A673 (cell line): ENCODE data around the gene RNPEPL1. TPM values are rescaled to one million over a fixed set of nuclear protein-coding genes. Genes with fewer than 3 reads are reported as not detected.

ENCODE experiments used
- Bru-seq: library from RNA; stranded (reverse); fragments of 400-500 nt; gene quantifications from one replicate; lab custom pipeline; 2021; lab: Mats Ljungman, UMichigan
- BruChase-seq, 2 experiments: library from RNA; stranded (reverse); fragments of 400-500 nt; gene quantifications; one replicate each; lab custom pipeline; 2021; lab: Mats Ljungman, UMichigan
- BruUV-seq: library from RNA; stranded (reverse); fragments of 400-500 nt; replicated peaks from 2 replicates; lab custom pipeline; 2021; lab: Mats Ljungman, UMichigan
- CTCF ChIA-PET: fragments of 300-600 bp; sonication (Branson Sonifier 250); formaldehyde crosslinking; loops from one replicate; lab custom pipeline; 2022; ENCODE audit warnings: antibody characterized with exemption; lab: Charles Lee
- POLR2A ChIA-PET: fragments of 300-600 bp; sonication (Branson Sonifier 250); formaldehyde crosslinking; loops from one replicate; lab custom pipeline; 2022; ENCODE audit warnings: antibody characterized with exemption; ENCODE audit not compliant: low non-redundant PET; lab: Charles Lee
- DNase-seq: peaks from one replicate; pipeline ENCODE4 v3.0.0-alpha.2; 2015; ENCODE audit warnings: low spot score
- H3K27ac ChIP-seq: fragments of 200-600 bp; sonication (generic); 2 replicates; pipeline ENCODE4 v1.5.1; 2016; ENCODE audit warnings: mixed run types, low read depth, mild to moderate bottlenecking, mixed read lengths, antibody characterized with exemption, low read length; ENCODE audit not compliant: poor library complexity, severe bottlenecking
- H3K27me3 ChIP-seq: fragments of 200-600 bp; sonication (generic); replicated peaks from 2 replicates; pipeline ENCODE4 v1.6.1; 2017; ENCODE audit warnings: mixed run types, low read depth, mild to moderate bottlenecking, mixed read lengths, antibody characterized with exemption, low read length; ENCODE audit not compliant: insufficient read depth, poor library complexity
- H3K36me3 ChIP-seq: fragments of 200-600 bp; sonication (generic); 2 replicates; pipeline ENCODE4 v1.6.1; 2016; ENCODE audit warnings: mixed run types, mild to moderate bottlenecking, mixed read lengths, antibody characterized with exemption, low read length; ENCODE audit not compliant: insufficient read depth, poor library complexity, severe bottlenecking
- H3K4me1 ChIP-seq: fragments of 200-600 bp; sonication (generic); 2 replicates; pipeline ENCODE4 v1.6.1; 2017; ENCODE audit warnings: mixed run types, mild to moderate bottlenecking, mixed read lengths, antibody characterized with exemption, low read length; ENCODE audit not compliant: insufficient read depth, poor library complexity, severe bottlenecking
- H3K4me3 ChIP-seq: fragments of 200-600 bp; sonication (generic); 2 replicates; pipeline ENCODE4 v1.5.1; 2016; ENCODE audit warnings: low read depth, mixed run types, mild to moderate bottlenecking, mixed read lengths, low read length; ENCODE audit not compliant: poor library complexity, severe bottlenecking
- H3K9me3 ChIP-seq: fragments of 200-600 bp; sonication (generic); 2 replicates; pipeline ENCODE4 v1.6.1; 2016; ENCODE audit warnings: mixed run types, low read depth, mild to moderate bottlenecking, mixed read lengths, antibody characterized with exemption, low read length; ENCODE audit not compliant: poor library complexity, severe bottlenecking
- EZH2 ChIP-seq: fragments of 200-600 bp; sonication (generic); IDR thresholded peaks from 2 replicates; pipeline ENCODE4 v1.6.1; 2017; ENCODE audit warnings: borderline replicate concordance, low read depth, mild to moderate bottlenecking, mixed read lengths, antibody characterized with exemption, low read length; ENCODE audit not compliant: poor library complexity, severe bottlenecking
- intact Hi-C: fragments of 100-400 bp; cut with micrococcal nuclease; formaldehyde crosslinking; loops from one replicate; pipeline ENCODE4 v1.10.0; 2022; ENCODE audit not compliant: unreplicated experiment
- long read RNA-seq: library from polyadenylated mRNA; stranded (forward); transcript quantifications from one replicate; pipeline ENCODE4 v2.0.0, GENCODE V29; 2022
- total RNA-seq: library from RNA; stranded (reverse); gene quantifications from 2 replicates; pipeline ENCODE4 v1.2.3, GENCODE V29; 2021
- TF ChIP-seq, protein P1 (sequence below): fragments of 300-800, 200-600 bp; sonication (generic); conservative IDR thresholded peaks from 2 replicates; pipeline ENCODE4 v1.5.1; 2017; ENCODE audit warnings: low read depth, mild to moderate bottlenecking, antibody characterized with exemption, low read length, moderate library complexity, mixed read lengths

Gene RNPEPL1, protein sequence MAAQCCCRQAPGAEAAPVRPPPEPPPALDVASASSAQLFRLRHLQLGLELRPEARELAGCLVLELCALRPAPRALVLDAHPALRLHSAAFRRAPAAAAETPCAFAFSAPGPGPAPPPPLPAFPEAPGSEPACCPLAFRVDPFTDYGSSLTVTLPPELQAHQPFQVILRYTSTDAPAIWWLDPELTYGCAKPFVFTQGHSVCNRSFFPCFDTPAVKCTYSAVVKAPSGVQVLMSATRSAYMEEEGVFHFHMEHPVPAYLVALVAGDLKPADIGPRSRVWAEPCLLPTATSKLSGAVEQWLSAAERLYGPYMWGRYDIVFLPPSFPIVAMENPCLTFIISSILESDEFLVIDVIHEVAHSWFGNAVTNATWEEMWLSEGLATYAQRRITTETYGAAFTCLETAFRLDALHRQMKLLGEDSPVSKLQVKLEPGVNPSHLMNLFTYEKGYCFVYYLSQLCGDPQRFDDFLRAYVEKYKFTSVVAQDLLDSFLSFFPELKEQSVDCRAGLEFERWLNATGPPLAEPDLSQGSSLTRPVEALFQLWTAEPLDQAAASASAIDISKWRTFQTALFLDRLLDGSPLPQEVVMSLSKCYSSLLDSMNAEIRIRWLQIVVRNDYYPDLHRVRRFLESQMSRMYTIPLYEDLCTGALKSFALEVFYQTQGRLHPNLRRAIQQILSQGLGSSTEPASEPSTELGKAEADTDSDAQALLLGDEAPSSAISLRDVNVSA
- total RNA-seq (26.5 and 29.4 TPM in 2 replicates), Bru-seq, nascent RNA (percentile 40 among the genes with signal in this experiment), BruChase-seq, experiment 1, labeled RNA remaining after a 2-hour chase (percentile 46 among the genes with signal in this experiment), BruChase-seq, experiment 2, labeled RNA remaining after a 6-hour chase (percentile 53 among the genes with signal in this experiment)
- long read RNA-seq, full-length matches to known transcripts: 27 of 49 reads
- long read RNA-seq, partial matches to known transcripts: 7 of 49 reads
- long read RNA-seq, other reads (novel, unspliced or antisense): 15 of 49 reads

DNA sequence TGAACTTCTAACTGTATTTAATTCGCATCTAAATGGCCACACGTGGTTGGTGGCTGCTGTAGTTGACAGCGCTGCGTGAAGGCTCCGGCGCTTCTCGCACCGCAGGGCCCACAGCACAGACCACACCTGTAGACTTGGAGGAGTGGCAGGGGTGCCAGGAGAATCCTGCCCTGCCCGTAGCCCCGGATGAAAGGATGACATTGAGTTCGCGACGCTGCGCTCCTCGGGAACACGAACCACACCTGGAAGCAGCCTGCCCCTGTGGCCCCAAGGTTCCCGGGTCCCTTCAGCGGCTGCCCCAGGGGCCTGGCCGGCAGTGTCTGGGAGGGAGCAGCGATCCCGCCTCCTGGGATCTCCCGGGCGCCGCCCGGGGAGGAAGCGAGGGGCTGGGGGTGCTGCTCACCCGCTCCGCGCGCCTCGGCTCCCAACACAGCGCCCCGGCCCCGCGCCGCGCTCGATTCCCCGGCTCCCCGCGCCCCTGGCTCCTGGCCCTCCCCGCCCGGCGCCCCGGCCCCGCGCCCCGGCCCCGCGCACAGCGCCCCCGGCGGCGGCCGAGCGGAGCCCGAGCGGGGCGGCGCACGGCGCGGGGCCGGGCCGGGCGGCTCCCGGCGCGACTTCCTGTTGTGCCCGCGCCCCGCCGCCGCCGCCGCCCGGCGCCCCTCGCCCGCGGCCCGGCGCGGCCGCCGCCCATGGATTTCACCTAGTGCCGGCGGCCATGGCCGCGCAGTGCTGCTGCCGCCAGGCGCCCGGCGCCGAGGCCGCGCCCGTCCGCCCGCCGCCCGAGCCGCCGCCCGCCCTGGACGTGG lies at the start of gene RNPEPL1:
Gene RNPEPL1 (plus strand): TSS at position 613 of the 806 bp plus-strand sequence. CDS start 103 bp downstream, at position 716.
- peak; percentile 59 for DNase-seq
- no peaks in the 10 kb centered on the region for H3K9me3 ChIP-seq
- no peak for TF ChIP-seq EZH2
- TF ChIP-seq, protein P1, sequence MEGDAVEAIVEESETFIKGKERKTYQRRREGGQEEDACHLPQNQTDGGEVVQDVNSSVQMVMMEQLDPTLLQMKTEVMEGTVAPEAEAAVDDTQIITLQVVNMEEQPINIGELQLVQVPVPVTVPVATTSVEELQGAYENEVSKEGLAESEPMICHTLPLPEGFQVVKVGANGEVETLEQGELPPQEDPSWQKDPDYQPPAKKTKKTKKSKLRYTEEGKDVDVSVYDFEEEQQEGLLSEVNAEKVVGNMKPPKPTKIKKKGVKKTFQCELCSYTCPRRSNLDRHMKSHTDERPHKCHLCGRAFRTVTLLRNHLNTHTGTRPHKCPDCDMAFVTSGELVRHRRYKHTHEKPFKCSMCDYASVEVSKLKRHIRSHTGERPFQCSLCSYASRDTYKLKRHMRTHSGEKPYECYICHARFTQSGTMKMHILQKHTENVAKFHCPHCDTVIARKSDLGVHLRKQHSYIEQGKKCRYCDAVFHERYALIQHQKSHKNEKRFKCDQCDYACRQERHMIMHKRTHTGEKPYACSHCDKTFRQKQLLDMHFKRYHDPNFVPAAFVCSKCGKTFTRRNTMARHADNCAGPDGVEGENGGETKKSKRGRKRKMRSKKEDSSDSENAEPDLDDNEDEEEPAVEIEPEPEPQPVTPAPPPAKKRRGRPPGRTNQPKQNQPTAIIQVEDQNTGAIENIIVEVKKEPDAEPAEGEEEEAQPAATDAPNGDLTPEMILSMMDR: no peak
- H3K27me3 ChIP-seq: no peaks in the 10 kb centered on the region
- peak within 1 kb of the TSS; percentile 87 for H3K27ac ChIP-seq
- intact Hi-C loops: no loop called here
- H3K4me1 ChIP-seq: peaks cover 21% of the 10 kb centered on the region
- peak within 1 kb of the TSS; percentile 71 for H3K4me3 ChIP-seq
- no TSS peak for BruUV-seq
- ChIA-PET CTCF (no interaction called here), POLR2A (no interaction called here)
- no peaks in the 10 kb centered on the region for H3K36me3 ChIP-seq

DNA sequence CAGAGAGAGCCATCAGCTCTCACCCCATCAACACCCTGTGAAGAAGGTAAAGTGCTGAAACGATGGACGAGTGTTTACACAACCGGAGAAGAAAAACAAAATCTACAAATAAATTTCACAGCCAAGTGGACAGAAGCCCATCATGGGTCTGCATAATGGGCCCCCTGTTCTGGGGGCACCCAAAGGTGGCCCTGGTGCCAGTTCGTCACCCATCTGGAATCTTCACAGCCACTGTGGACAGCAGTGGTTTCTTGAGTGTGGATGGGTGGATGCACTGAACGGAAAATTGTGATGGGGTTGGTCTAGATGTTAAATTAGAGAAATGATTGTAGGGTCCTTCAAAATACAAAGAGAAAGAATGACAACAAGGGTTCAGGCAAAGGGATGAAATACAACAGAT lies 49.3 kb upstream of the RNPEPL1 start:
- CTCF ChIA-PET: no interaction called here
- Histone ChIP-seq H3K4me3 (no peak overlapping the region), H3K9me3 (no peaks in the 10 kb centered on the region), H3K27ac (no peak overlapping the region), H3K4me1 (no peaks in the 10 kb centered on the region), H3K27me3 (no peaks in the 10 kb centered on the region), H3K36me3 (peaks cover under 1% of the 10 kb centered on the region)
- intact Hi-C loops: no loop called here
- POLR2A ChIA-PET: interaction anchor here (0.6 kb wide), 1 partner anchor 15 kb away, joined by 3 read pairs; no protein-coding TSS in a partner anchor
- BruUV-seq: no TSS peak
- no peak for DNase-seq
- TF ChIP-seq EZH2: no peak

DNA sequence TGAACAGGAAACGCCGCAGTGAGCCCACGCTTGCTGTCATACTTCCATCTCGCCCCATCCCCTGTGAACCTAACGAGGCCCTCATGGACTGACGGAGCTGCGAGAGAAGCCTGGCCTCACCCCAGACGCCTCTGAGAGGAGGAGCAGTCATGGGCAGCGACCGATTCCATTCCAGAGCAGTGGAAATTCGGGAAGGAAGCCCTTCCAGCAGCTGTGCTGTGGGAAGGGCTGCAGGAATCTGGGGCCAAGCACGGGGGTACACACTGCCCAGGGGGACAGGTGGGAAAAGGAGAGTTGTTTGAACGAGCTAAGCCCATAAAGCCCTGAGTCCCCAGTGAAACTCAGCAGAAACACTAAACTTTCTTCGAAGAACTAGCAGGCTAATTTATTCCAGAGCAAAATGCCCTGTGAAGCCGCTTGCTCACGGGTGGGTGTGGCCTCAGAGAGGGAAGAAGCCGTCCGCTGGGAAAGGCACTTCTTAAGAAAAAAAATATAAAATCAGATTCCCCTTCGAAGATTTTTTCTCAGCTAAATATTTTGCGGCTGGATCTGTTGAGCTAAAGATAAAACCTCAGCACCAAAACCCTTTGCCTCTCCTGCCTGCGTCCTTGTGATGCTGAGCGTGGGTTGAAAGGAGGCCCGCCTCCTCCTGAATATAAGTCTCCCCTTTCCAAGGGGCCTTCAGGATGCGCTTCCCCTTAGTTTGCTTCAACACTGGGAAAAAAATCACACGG lies 48.7 kb upstream of the RNPEPL1 start:
- ChIA-PET CTCF (no interaction called here), POLR2A (no interaction called here)
- intact Hi-C loops: no loop called here
- DNase-seq: no peak
- TF ChIP-seq, protein P1: no peak
- no peak for TF ChIP-seq EZH2
- Histone ChIP-seq H3K27ac (no peak overlapping the region), H3K4me3 (no peak overlapping the region), H3K9me3 (peaks cover under 1% of the 10 kb centered on the region), H3K36me3 (peaks cover 2% of the 10 kb centered on the region), H3K4me1 (no peaks in the 10 kb centered on the region), H3K27me3 (no peaks in the 10 kb centered on the region)
- BruUV-seq: no TSS peak
